ENCODE measurements around the gene SIRT7.

The SIRT7 gene

GRCh38 chr17:81904600-81905423 is 13.2 kb downstream of the SIRT7 start:
- no peak for DNase-seq

- DNase-seq, result no peak
Observed at GRCh38 chr17:81903896-81904599, 13.9 kb downstream of the SIRT7 start.

GRCh38 chr17:81903415-81903831 is 14.6 kb downstream of the SIRT7 start:
- DNase-seq, result no peak

GRCh38 chr17:81902653-81903414 is 15.1 kb downstream of the SIRT7 start:
- no peak for DNase-seq

DNA sequence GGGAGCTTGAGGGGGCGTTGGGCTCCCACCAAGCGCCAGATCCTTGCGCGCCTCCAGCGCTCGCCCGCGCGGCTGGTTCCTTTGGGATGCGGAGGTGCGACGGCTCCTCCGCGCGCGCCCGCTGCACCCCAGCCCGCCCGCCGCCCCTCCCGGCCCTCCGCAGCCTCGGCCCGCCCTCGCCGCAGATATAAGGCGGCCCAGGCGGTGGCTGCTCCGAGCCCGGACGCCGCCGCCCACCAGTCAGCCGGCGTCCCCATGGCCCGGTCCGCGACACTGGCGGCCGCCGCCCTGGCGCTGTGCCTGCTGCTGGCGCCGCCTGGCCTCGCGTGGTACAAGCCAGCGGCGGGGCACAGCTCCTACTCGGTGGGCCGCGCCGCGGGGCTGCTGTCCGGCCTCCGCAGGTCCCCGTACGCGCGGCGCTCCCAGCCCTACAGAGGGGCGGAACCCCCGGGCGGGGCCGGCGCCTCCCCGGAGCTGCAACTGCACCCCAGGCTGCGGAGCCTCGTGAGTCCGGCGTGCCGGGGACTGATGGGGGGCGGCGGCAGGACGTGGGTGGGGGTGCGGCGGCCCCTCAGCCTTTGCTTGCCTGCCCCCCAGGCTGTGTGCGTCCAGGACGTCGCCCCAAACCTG is 15.8 kb downstream of the SIRT7 start, which contains the start of gene NPB:
Gene NPB (plus strand): TSS at position 216 of the 630 bp plus-strand sequence. CDS start 40 bp downstream, at position 256.
- DNase-seq, result no peak

- DNase-seq, result no peak
Observed at GRCh38 chr17:81901167-81902022, 16.6 kb downstream of the SIRT7 start.

DNA sequence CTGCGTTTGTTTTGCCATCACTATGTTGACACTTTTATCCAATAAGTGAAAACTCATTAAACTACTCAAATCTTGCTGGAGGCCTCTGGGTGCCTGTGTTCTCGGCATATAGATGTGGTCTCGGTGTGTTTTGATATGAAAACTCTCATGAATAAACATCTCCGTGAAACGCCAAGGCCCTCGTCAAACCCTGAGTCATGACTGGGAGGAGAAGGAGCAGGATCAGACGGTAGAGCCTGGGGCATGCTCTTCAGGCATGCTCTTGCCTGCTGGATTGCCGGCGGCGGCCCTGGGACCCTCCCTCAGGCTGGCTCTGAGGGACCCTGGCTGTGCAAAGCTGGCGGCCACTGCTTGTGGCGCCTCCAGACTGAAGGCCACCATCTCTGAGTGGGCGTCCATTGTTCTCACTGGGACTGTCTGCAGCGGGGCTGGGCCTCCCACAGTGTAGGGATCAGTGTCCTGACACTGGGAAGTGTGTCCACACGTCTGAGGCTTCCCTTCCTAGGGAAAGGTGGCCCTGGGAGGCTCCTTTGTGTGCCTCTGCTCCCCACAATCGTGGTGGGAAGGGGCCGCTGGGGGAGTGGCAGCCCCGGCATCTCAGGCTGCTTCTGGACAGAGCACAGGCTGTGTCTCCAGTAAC is 17.7 kb downstream of the SIRT7 start:
- no peak for DNase-seq

- DNase-seq, result no peak
Observed at GRCh38 chr17:81899514-81900166, 18.3 kb downstream of the SIRT7 start.

DNA sequence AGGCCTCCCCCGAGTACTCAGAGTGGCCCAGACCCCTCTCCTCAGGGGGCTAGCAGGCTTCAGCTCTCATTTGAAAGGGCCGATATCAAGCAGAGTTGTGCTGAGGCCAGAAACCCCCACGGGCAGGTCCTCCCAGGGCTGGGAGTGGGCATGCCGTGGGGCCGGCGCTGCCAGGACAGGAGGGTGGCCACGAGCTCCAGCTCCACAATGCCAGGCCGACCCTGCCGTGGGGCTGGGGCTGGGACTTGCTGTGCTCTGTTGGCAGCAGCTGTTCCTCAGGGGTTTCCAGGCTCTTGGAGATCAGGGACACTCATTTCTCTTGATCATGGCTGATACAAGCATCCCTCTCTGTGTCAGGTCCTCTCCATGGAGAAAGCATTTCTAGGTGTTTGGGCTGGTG is 19.1 kb downstream of the SIRT7 start:
- DNase-seq, result no peak

DNA sequence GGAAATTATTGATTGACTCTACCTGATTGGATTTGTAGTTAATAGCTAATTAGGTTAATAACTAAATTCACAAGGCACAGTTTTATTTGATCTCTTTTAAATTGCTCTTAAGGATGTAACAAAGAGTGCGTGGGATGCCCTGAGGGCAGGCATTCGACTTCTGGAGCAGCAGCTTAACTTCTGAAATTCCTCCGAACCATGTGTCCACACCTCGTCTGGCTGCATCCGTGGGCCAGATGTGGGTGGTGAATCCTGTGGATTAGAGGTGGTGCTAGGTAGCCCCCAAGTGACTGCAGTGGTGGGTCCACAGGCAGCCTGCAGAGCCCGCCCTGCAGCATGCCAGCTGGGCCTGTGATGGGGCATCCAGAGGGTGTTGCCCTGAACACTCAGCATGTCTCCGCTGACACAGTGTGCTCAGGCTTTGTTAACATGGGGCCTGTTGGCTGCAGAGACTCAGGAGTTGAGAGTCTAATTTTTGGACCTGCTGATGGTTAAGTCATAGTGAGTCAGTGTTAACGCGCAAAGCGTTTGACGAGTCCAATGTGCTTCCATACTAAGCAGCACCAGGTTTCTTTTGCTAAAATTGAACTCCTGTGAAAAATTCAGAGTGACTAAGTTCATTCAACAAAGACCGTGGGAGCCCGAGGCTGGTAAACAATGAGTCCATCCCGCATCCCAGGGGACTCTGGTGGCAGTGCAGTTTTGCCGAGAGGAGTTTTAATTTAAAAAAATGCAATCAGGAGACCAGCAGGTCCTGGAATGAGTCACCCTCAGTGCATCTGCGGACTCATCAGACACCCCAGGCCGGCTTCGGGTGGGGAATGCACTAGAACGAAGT is 19.7 kb downstream of the SIRT7 start:
- no peak for DNase-seq

DNA sequence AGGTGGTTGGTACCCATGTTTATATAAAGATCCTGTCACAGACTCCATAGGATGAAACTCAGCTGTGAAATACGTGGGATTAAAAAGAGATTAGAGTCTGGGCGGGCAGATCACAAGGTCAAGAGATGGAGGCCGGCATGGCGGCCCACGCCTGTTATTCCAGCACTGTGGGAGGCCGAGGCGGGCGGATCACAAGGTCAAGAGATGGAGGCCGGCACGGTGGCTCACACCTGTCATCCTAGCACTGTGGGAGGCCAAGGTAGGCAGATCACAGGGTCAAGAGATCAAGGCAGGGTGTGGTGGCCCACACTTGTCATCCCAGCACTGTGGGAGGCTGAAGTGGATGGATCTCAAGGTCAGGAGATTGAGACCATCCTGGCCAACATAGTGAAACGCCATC is 22.6 kb downstream of the SIRT7 start:
- DNase-seq, result no peak

DNA sequence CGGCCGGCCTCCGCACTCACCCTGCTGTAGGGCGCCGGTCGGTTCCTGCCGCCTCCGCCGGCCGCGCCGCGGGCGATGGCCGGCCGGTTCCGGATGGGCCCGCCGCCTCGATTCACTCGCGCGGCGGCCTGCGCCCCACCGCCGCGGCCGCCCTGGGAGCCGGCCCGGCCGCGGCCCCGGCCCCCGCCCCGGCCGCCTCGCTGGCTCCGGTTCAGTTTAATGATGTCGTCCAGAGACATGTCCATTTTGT is 26.7 kb downstream of the SIRT7 start:
- DNase-seq, result no peak

DNA sequence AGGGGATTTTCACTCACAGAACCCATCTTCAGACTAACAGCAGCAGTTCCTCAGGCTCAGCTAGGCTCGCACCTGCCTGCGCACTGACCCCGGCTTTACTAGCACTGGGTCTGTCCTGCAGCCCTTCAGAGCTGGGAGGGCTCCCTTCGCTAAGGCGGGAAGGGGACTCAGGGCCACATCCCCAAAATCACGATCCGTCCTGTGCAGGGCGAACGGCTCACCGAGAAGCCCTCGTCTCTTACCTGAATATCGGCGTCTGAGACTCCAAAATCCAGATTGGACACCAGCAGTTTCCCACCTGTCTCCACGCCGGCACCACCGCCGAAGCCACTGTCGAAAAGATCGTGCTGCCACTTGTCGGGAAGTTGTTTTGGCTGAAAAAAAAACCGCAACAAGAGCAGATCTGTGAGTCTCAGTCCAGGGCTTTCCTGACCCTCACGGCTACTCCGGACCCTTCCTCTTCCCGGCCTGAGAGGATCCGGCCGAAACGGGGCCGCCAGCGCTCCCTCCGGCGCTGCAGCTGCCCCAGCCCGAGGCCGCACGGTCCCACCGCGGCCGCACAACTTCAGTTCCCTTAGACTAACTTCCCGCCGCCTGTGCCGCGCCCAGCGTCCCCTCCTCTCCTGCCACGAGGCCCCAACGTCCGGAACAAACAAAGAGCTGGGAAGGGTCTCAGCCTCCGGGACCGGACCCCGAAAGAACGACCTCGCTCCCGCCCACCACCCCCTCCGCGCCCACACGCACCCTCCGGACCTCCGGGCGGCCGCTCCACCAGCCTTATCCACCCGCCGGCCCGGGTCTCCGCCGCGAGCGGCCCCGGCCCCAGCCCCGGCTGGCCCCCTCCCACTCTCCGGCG is 27.3 kb downstream of the SIRT7 start:
- DNase-seq, result no peak

DNA sequence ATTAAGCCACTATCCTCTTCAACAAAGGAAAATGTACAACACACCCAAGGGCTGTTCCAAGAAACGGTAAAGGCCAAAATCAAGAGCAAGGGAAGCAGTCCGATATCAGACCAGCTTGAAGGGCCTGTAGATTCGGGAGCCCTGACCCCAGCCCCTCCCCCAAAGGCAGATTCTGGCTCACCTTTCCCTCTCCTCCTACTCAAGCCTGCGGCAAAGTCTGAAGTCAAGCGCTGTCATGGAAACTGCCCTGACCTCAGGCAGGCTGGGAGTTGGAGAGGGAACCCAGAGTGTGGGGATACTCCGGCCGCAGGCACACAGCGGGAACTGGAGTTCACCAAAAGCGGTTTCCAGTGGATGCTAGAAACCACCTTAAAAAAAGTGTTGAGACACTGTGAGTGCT is 28.4 kb downstream of the SIRT7 start:
- no peak for DNase-seq

DNA sequence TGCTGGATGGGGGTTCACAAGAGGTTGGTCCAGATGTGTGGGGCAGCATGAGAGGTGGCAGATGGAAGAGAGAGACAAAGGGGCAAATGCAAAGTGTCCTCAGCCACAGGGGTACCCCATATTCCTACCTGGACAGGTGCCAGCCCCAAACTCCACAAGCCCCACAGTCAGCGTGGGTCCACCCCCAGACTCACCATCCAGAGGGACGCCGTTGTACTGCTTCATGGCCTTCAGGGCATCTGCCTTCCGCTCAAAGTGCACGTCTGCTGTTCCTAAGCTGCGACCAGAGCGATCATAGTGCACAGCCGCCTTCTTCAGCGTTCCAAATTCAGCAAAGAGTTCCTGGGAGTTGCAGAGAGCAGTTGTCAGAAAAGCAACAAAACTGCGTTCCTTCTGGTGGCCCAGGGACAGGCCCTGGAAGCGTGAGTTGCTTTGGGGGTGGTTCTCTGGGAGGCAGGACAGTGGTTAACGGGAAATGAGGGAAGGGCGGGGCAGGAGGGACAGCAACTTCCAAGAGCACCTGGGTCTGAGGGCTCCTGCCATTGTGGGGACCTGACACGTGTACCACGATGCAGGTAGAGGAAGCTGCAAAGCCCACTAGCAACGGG is 28.9 kb downstream of the SIRT7 start:
- no peak for DNase-seq

DNA sequence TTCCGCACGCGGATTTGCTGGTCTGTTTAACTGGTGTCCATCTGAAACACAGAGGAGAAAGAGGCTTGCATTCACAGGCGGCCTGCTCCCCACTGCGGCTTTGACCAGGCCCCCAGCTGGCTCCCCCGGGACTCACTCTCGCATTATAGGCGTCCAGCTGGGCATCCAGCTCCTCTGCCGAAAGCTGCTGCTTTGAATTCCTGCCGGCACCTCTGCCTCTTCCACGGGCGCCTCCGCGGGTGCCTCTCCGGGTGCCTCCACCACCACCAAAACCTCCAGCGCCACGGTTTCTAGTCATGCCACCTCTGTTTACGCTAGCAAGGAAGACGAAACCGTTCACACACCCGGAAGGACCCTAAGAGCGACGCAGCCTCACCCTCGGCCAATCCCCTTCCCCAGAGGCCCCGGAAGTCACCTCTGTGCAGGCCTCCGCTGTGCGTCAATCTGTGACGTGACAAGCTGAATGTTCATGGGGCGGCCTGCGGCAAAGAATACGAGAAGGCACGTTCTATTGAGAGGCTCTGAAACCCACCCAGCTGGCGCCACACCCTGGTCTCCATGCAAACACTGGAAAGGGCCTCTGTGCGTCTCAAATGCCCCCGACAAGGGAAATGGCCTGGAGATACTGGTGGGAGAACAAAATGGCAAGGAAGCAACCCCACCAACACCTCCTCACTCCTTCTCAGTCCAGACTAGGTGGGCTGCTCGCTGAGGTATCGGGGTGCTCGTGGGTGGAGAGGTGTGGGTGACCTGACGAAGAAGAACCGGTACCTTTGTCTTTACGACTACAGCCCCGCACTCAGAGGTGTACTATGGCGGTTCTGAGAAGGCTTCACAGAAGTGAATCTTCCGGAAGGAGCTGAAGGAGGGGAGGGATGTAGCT is 29.6 kb downstream of the SIRT7 start:
- no peak for DNase-seq

GRCh38 chr17:81885869-81886548 is 32.0 kb downstream of the SIRT7 start:
- no peak for DNase-seq
